GM21786 (cell line): ENCODE results near the gene KDM4F.
"Not testable (repeated sequence)": the region's sequence is repeated elsewhere in the genome, so short reads cannot be mapped to it uniquely, and the experiment has no call there.

ENCODE experiments used
- ATAC-seq: cut with Tn5 transposase; IDR thresholded peaks from one replicate; pipeline ENCODE4 v1.9.1; 2021; ENCODE audit not compliant: unreplicated experiment

The KDM4F gene

DNA sequence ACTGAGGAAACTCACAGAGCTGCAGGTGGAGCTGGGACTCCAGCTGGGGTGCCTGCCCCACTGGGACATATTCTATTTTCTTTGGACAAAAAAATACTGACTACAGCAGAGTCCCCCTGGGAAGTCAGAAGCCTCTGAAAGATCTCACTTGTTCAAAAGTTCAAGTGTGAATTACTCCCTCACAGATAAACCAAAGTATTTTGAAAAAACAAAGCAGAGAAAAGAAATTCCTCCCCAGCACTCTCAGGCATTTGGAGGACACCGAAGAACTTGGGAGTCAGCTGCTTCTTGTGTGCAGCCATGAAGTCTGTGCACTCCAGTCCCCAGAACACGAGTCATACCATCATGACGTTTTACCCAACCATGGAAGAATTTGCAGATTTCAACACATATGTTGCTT lies at the start of gene KDM4F:
Gene KDM4F (plus strand): TSS at position 301 of the 400 bp plus-strand sequence.
- not testable (repeated sequence) for ATAC-seq

- ATAC-seq, result no peak
Observed at GRCh38 chr11:95003716-95004115, 45.5 kb upstream of the KDM4F start.

- no peak for ATAC-seq
Observed at GRCh38 chr11:95005642-95006041, 43.6 kb upstream of the KDM4F start.

GRCh38 chr11:95011376-95011775 lies 37.8 kb upstream of the KDM4F start:
- ATAC-seq, result no peak

- ATAC-seq, result no peak
Observed at GRCh38 chr11:95014184-95014821, 34.9 kb upstream of the KDM4F start.

DNA sequence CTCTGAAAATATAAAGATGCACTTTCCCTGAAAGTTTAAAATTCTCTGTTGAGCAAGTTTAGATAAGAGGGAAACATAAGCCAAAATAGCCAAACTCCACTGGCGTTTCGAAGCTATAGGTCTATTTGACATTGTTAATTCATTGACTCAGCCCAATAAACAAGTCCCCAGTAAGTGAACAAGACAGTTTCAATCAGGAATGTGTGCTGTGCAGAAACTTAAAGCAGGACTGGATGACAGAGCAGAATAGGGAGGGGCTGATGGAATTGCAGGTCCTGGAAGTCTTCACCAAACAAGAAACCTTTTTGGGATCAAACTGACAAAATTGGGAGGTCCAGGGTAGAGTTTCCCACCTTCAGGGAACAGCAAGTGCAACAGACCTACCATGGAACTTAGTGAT lies 33.1 kb upstream of the KDM4F start:
- no peak for ATAC-seq

GRCh38 chr11:95021468-95021867 lies 27.8 kb upstream of the KDM4F start:
- not testable (repeated sequence) for ATAC-seq

DNA sequence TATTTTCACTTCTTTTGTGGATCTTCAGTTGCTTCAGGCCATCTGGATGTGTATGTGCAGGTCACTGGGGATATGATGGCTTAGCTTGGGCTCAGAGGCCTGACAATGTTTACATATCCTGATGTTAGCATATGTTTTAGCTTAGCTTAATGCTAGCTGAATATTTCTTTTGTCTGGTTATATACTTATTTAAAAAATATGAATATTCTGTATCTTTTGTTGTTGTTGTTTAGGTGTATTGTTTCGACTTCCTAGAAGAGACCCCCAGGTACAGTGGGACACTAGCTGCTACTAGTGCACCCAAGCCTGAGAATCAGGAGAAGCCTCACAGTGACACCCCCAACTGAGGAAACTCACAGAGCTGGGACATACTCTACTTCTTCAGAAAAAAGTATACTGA lies 24.3 kb upstream of the KDM4F start, which contains the start of gene KDM4E:
Gene KDM4E (plus strand): TSS at position 301 of the 400 bp plus-strand sequence. CDS start 300 bp downstream, outside the sequence.
- ATAC-seq, result no peak

- not testable (repeated sequence) for ATAC-seq
Observed at GRCh38 chr11:95025594-95025993, 23.6 kb upstream of the KDM4F start.

DNA sequence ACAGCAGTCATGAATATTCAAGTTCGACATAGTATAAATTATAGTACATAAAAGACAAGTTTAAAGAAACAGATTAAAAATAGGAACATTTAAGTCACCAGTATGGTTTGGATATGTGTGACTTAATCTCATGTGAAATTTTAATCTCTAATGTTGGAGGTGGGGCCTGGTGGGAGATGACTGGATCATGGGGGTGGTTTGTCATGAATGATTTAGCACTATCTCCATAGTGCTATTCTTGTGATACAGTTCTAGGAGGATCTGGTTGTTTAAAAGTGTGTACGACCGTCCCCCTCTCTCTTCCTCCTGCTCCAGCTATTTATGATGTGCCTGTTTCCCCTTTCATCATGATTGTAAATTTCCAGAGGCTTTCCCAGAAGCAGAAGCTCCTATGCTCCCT lies 20.9 kb upstream of the KDM4F start:
- ATAC-seq, result no peak

DNA sequence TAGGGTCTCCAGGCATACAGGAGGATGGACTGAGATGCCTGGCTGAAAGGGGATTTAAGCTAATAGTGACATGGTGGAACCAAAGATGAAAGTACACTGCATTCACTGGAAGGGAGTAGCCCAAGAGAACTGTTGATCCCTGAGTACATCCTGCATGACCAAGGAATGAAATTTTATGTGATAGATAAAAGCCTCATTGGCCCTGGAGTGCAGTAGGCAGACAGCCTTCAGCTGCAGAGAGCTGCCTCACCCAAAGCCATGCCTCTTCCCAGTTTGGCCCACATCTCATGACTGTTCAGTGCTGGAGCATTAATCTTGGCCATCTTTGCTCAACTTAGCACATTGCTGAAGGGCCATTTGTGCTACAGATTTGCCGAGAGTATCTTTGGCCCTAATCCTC lies 16.2 kb upstream of the KDM4F start:
- ATAC-seq, result no peak

DNA sequence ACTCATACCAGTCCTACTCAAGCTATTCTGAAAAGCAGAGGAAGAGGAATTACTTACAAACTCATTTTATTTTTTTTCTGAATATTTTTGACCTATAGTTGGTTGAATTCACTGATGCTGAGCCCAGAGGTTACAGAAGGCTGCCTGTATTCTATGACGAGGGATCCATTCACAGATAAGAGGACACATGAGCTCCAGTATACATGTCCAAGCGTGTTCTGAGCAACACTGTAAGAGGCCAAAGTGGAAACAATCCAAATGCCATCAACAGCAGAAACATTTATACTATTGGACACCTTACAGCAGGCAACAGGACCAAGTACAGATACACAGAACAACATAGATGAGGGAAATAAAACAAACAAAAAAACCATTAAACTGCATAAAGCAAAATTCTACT lies 13.9 kb upstream of the KDM4F start:
- ATAC-seq, result no peak

DNA sequence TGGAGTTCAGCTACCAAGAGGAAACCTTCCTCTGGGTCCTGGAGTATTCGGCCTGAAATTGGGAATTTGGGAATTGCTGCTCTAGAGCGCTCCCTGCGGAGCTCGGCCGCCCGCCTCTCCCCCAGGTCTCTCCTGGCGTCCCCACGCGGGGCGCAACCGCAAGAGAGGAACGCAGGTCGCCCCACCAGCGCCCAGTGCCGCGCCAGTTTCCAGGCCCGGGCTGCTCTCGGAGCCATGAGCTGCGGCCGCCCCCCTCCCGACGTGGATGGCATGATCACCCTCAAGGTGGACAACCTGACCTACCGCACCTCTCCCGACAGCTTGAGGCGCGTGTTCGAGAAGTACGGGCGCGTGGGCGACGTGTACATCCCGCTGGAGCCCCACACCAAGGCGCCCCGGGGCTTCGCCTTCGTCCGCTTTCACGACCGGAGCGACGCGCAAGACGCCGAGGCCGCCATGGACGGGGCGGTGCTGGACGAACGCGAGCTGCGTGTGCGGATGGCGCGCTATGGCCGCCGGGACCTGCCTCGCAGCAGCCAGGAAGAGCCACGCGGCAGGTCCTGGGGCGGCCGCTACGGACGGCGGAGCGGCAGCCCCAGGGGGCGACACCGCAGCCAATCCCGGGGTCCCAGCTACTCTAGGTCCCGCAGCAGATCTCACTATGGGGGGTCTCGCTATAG lies 11.7 kb upstream of the KDM4F start:
- not testable (repeated sequence) for ATAC-seq

DNA sequence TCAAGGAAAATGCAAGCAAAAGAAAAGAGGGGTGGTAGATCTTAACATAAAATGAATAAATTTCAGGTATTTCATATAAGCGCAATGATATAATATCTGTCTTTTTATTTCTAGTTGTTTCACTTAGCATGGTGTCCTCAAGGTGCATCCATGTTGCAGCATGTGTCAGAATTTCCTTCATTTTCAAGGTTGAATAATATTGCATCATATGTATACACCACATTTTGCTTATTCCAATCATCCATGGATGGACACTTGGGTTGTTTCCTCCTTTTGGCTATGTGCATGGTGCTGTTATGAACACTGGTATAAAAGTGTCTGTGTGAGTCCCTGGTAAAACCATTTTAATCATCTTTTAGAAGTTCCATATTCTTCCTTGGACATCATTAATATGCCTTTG lies 7.0 kb upstream of the KDM4F start:
- no peak for ATAC-seq

- ATAC-seq, result no peak
Observed at GRCh38 chr11:95042906-95043305, 6.3 kb upstream of the KDM4F start.

- no peak for ATAC-seq
Observed at GRCh38 chr11:95044010-95044409, 5.2 kb upstream of the KDM4F start.

GRCh38 chr11:95045812-95046211 lies 3.4 kb upstream of the KDM4F start:
- no peak for ATAC-seq

- no peak for ATAC-seq
Observed at GRCh38 chr11:95050595-95051202, 1.5 kb downstream of the KDM4F start.

DNA sequence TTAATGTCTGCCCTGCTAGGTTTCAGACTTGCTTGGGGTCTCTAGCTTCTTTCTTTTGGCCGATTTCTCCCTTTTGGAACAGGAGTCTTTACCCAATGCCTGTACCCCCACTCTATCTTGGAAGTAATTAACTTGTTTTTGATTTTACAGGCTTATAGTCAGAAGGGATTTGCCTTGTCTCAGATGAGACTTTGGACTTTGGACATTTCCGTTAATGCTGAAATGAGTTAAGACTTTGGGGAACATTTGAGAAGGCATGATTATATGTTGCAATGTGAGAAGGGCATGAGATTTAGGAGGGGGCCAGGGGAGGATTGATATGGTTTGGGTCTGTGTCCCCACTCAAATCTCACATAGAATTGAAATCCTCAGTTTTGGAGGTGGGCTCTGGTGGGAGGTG lies 5.1 kb downstream of the KDM4F start:
- no peak for ATAC-seq

DNA sequence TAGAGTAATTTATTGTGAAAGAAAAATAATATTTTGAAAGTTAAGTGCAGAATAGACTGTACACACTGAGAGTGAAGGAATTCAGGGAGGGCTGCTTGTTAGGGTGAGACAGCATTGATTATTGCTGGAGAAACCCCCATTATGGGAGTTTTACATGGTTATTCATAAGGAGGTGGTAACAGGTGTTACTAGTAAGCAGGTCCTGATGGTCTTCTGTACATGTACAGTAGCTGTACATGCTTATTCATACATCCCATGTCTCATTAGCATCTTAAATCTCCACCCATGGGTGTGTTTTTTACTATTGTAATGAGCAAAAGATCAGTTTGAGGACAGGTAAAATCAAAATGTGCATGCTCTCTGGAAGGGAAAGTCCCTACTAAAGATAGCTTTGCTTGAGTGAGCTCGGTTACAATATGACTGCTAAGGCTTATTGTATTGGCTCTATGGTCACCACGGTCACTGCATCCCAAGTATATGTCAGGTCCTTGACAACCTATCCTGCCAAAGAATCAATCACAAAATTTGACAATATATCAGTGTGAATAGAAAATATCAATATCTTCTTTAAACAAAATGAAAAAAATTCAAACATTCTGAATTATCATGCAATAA lies 6.2 kb downstream of the KDM4F start:
- peak; percentile 99 for ATAC-seq

GRCh38 chr11:95057959-95058358 lies 8.7 kb downstream of the KDM4F start:
- ATAC-seq, result no peak

GRCh38 chr11:95058621-95059020 lies 9.4 kb downstream of the KDM4F start:
- no peak for ATAC-seq
